Panc1 (cell line): ENCODE results near the gene RNGTT. TPM values are rescaled to one million over a fixed set of nuclear protein-coding genes. Genes with fewer than 3 reads are reported as not detected.

ENCODE experiments used
- ATAC-seq: fragments of 200-7000 bp; cut with Tn5 transposase; 2 replicates; pipeline ENCODE4 v1.9.1; 2020; ENCODE audit warnings: mild to moderate bottlenecking, moderate library complexity
- BruUV-seq: library from RNA; stranded (reverse); fragments of 400-500 nt; replicated peaks from 2 replicates; lab custom pipeline; 2021; lab: Mats Ljungman, UMichigan
- CTCF ChIA-PET: fragments of 300-600 bp; sonication (Branson Sonifier 250); formaldehyde crosslinking; loops from one replicate; lab custom pipeline; 2022; ENCODE audit warnings: antibody characterized with exemption; lab: Charles Lee
- POLR2A ChIA-PET: fragments of 300-600 bp; sonication (Branson Sonifier 250); formaldehyde crosslinking; loops from one replicate; lab custom pipeline; 2022; ENCODE audit warnings: antibody characterized with exemption; lab: Charles Lee
- DNase-seq: peaks from one replicate; pipeline ENCODE4 v3.0.0-alpha.2; 2010; ENCODE audit warnings: low read depth, low spot score
- H3K27ac ChIP-seq: 2 replicates; pipeline ENCODE4 v1.5.1; 2011; ENCODE audit warnings: mild to moderate bottlenecking, low read length, inconsistent platforms
- H3K27me3 ChIP-seq: fragments of 200-500 bp; sonication (Bioruptor generic); 2 replicates; pipeline ENCODE4 v1.6.0; 2014; ENCODE audit warnings: low read length, inconsistent platforms; ENCODE audit not compliant: control insufficient read depth, insufficient read depth
- H3K36me3 ChIP-seq: fragments of 200-500 bp; sonication (Bioruptor generic); 2 replicates; pipeline ENCODE4 v1.5.1; 2014; ENCODE audit warnings: inconsistent platforms, mild to moderate bottlenecking, low read length, moderate library complexity; ENCODE audit not compliant: control insufficient read depth, insufficient read depth
- H3K4me1 ChIP-seq: 2 replicates; pipeline ENCODE4 v1.5.1; 2011; ENCODE audit warnings: inconsistent platforms, mild to moderate bottlenecking, low read length, moderate library complexity; ENCODE audit not compliant: control insufficient read depth, insufficient read depth
- H3K4me3 ChIP-seq, 2 experiments: 2 replicates each; pipeline ENCODE4 v1.5.1; 2011 to 2012; ENCODE audit warnings: low read depth in 2 of 2, low read length in 2 of 2, mild to moderate bottlenecking in 2 of 2, inconsistent platforms in 1 of 2, moderate library complexity in 1 of 2
- H3K9me3 ChIP-seq: fragments of 200-500 bp; sonication (Bioruptor generic); 2 replicates; pipeline ENCODE4 v1.5.1; 2014; ENCODE audit warnings: low read depth, mild to moderate bottlenecking, inconsistent platforms, low read length, moderate library complexity; ENCODE audit not compliant: control insufficient read depth, insufficient read depth
- POLR2AphosphoS5 ChIP-seq: IDR thresholded peaks from 2 replicates; pipeline ENCODE4 v1.6.1; 2012; ENCODE audit warnings: mild to moderate bottlenecking, low read depth, low read length, moderate library complexity
- SIN3A ChIP-seq: IDR thresholded peaks from 2 replicates; pipeline ENCODE4 v1.6.1; 2012; ENCODE audit warnings: low read depth, mild to moderate bottlenecking, low read length, moderate library complexity, borderline replicate concordance; ENCODE audit not compliant: insufficient read depth
- TCF7L2 ChIP-seq: IDR thresholded peaks from 2 replicates; pipeline ENCODE4 v1.6.1; 2011; ENCODE audit warnings: mild to moderate bottlenecking, low read depth, low read length, inconsistent platforms
- in situ Hi-C: cut with HindIII; loops from 2 replicates; pipeline ENCODE4 v1.10.0; 2016; ENCODE audit warnings: low sequenced_read_pairs, low pct_unique_long_range_greater_than_20kb
- intact Hi-C: fragments of 100-400 bp; cut with micrococcal nuclease; formaldehyde crosslinking; loops from one replicate; pipeline ENCODE4 v1.10.0; 2022; ENCODE audit not compliant: unreplicated experiment
- total RNA-seq: library from RNA; stranded (reverse); gene quantifications from one replicate; pipeline ENCODE4 v1.2.1, GENCODE V29; 2021; ENCODE audit not compliant: unreplicated experiment
- TF ChIP-seq, protein P1 (sequence below), 2 experiments: IDR thresholded peaks; 2 replicates each; pipeline ENCODE4 v1.6.1; 2011 to 2012; ENCODE audit warnings: low read depth in 2 of 2, control low read depth in 1 of 2, low read length in 1 of 2, mild to moderate bottlenecking in 1 of 2, moderate library complexity in 1 of 2; ENCODE audit not compliant: insufficient read depth in 1 of 2
- TF ChIP-seq, protein P2 (sequence below): fragments of 450-650 bp; IDR thresholded peaks from 2 replicates; pipeline ENCODE4 v1.5.1; 2017; ENCODE audit warnings: mild to moderate bottlenecking

RNGTT gene
- total RNA-seq, 1 experiment from 2014 or later = 21.2 TPM

DNA sequence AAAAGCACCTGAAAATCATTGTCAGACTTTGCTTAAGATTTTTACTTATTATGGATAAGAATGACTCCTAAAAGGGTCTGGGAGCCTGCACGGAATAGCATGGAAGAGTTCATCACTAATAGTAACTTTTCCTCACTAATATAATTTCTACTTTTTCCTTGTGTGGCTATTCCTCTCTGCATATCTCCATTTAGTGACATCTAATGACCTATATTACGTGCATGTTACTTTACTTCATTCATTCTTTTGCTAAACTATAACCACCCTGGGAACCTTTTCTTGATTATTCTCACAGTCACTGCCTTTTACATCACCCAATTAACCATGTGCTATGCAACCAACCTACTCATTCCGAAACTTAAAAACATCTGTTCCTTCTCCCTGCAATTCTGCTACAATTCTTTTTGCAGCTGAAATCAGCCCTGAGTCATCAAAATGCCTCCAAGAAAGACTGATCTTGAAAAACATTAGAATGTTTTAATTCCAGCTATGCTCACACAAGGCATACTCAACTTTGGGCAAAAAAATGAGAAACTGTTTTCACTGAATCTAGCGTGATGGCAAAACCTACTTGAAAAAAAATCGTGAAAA, 313.3 kb downstream of the RNGTT start:
- in situ Hi-C loops = no loop called here
- ChIA-PET CTCF (no interaction called here), POLR2A (no interaction called here)
- Histone ChIP-seq H3K36me3 (no peaks in the 10 kb centered on the region), H3K4me1 (no peaks in the 10 kb centered on the region), H3K4me3 (no peak overlapping the region), H3K27me3 (no peaks in the 10 kb centered on the region), H3K9me3 (no peaks in the 10 kb centered on the region), H3K27ac (no peak overlapping the region)
- ATAC-seq = no peak
- DNase-seq = no peak
- TF ChIP-seq POLR2AphosphoS5 (no peak), SIN3A (no peak), TCF7L2 (no peak)
- TF ChIP-seq, protein P1, sequence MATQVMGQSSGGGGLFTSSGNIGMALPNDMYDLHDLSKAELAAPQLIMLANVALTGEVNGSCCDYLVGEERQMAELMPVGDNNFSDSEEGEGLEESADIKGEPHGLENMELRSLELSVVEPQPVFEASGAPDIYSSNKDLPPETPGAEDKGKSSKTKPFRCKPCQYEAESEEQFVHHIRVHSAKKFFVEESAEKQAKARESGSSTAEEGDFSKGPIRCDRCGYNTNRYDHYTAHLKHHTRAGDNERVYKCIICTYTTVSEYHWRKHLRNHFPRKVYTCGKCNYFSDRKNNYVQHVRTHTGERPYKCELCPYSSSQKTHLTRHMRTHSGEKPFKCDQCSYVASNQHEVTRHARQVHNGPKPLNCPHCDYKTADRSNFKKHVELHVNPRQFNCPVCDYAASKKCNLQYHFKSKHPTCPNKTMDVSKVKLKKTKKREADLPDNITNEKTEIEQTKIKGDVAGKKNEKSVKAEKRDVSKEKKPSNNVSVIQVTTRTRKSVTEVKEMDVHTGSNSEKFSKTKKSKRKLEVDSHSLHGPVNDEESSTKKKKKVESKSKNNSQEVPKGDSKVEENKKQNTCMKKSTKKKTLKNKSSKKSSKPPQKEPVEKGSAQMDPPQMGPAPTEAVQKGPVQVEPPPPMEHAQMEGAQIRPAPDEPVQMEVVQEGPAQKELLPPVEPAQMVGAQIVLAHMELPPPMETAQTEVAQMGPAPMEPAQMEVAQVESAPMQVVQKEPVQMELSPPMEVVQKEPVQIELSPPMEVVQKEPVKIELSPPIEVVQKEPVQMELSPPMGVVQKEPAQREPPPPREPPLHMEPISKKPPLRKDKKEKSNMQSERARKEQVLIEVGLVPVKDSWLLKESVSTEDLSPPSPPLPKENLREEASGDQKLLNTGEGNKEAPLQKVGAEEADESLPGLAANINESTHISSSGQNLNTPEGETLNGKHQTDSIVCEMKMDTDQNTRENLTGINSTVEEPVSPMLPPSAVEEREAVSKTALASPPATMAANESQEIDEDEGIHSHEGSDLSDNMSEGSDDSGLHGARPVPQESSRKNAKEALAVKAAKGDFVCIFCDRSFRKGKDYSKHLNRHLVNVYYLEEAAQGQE (IDR thresholded peaks at IDR 0.05; ENCODE audit: insufficient read depth in 1 of 2, low read depth in 2 of 2, low read length in 1 of 2) = no peak
- TF ChIP-seq, protein P2, sequence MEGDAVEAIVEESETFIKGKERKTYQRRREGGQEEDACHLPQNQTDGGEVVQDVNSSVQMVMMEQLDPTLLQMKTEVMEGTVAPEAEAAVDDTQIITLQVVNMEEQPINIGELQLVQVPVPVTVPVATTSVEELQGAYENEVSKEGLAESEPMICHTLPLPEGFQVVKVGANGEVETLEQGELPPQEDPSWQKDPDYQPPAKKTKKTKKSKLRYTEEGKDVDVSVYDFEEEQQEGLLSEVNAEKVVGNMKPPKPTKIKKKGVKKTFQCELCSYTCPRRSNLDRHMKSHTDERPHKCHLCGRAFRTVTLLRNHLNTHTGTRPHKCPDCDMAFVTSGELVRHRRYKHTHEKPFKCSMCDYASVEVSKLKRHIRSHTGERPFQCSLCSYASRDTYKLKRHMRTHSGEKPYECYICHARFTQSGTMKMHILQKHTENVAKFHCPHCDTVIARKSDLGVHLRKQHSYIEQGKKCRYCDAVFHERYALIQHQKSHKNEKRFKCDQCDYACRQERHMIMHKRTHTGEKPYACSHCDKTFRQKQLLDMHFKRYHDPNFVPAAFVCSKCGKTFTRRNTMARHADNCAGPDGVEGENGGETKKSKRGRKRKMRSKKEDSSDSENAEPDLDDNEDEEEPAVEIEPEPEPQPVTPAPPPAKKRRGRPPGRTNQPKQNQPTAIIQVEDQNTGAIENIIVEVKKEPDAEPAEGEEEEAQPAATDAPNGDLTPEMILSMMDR = no peak
- BruUV-seq = no TSS peak
- intact Hi-C loops = no loop called here

DNA sequence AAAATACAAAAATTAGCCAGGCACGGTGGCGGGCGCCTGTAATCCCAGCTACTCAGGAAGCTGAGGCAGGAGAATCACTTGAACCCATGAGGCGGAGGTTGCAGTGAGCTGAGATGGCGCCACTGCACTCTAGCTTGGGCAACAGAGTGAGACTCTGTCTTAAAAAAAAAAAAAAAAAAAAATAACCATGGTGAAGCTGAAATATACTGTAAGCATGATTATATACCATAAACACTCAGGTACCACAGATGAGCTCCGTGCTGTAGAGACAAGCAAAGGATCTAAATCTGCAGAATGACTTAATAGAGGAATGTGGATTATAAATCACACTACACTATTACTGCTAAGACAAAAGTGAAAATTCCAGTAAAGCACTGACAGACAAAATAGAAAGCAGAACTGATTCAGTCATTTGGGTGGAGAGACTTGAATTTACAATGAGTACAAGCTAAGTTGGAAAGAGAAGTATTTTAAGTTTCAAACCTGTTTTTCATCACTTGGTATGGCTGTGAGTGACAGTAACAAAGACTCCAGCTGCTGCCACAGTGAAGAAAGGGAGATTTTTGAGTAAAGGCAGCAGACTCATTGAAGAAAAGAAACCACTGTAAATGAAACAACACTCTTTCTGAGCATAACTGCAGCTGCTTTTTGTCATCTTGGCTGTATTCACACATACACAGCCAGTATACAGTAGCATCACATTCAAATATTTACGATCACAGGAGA, 322.1 kb downstream of the RNGTT start:
- no peak for TF ChIP-seq POLR2AphosphoS5
- TF ChIP-seq, protein P2 = no peak
- no peaks in the 10 kb centered on the region for H3K36me3 ChIP-seq
- DNase-seq (no peak), ATAC-seq (no peak)
- no peaks in the 10 kb centered on the region for H3K27me3 ChIP-seq
- ChIA-PET CTCF (no interaction called here), POLR2A (no interaction called here)
- in situ Hi-C loops (no loop called here), intact Hi-C loops (no loop called here)
- H3K4me3 ChIP-seq = no peak overlapping the region
- no peak overlapping the region for H3K27ac ChIP-seq
- H3K9me3 ChIP-seq = no peaks in the 10 kb centered on the region
- BruUV-seq = no TSS peak
- no peaks in the 10 kb centered on the region for H3K4me1 ChIP-seq
